ENCODE results near the gene GRIFIN.

GRIFIN gene

GRCh38 chr7:2441430-2442058 is 34.7 kb downstream of the GRIFIN start:
- Histone ChIP-seq H3K9ac (ENCODE audit: low read depth, low read length, poor library complexity, severe bottlenecking) (no peak overlapping the region), H3K4me2 (ENCODE audit: low read depth, low read length, poor library complexity, severe bottlenecking) (no peak overlapping the region), H3K27me3 (ENCODE audit: insufficient read depth, low read length, poor library complexity, severe bottlenecking) (no peaks in the 10 kb centered on the region), H3K9me2 (replicated peaks; ENCODE audit: low read depth, low read length) (no peaks in the 10 kb centered on the region), H4K20me1 (ENCODE audit: insufficient read depth, low read length, poor library complexity, severe bottlenecking) (peaks cover 39% of the 10 kb centered on the region), H3K79me2 (ENCODE audit: insufficient read depth, low read length) (peaks cover 42% of the 10 kb centered on the region), H3K36me3 (ENCODE audit: insufficient read depth, low read length) (peaks cover 58% of the 10 kb centered on the region; the same call in 1 of the 2 replicates), H3K4me3 (ENCODE audit: low read length, poor library complexity, severe bottlenecking) (no peak overlapping the region), H2AFZ (ENCODE audit: low read length) (no peak overlapping the region), H3K4me1 (ENCODE audit: insufficient read depth, low read length, poor library complexity, severe bottlenecking) (no peaks in the 10 kb centered on the region), H3F3A (ENCODE audit: low read depth) (no peaks in the 10 kb centered on the region), H3K9me3 (ENCODE audit: insufficient read depth, low read depth, low read length) (no peaks in the 10 kb centered on the region)
- no peak for TF ChIP-seq EZH2phosphoT487 (IDR thresholded peaks at IDR 0.05; ENCODE audit: borderline replicate concordance)
- TF ChIP-seq, protein P1, sequence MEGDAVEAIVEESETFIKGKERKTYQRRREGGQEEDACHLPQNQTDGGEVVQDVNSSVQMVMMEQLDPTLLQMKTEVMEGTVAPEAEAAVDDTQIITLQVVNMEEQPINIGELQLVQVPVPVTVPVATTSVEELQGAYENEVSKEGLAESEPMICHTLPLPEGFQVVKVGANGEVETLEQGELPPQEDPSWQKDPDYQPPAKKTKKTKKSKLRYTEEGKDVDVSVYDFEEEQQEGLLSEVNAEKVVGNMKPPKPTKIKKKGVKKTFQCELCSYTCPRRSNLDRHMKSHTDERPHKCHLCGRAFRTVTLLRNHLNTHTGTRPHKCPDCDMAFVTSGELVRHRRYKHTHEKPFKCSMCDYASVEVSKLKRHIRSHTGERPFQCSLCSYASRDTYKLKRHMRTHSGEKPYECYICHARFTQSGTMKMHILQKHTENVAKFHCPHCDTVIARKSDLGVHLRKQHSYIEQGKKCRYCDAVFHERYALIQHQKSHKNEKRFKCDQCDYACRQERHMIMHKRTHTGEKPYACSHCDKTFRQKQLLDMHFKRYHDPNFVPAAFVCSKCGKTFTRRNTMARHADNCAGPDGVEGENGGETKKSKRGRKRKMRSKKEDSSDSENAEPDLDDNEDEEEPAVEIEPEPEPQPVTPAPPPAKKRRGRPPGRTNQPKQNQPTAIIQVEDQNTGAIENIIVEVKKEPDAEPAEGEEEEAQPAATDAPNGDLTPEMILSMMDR (conservative IDR thresholded peaks at IDR 0.05; ENCODE audit: low read length): no peak

GRCh38 chr7:2440608-2441245 is 35.5 kb downstream of the GRIFIN start:
- Histone ChIP-seq H3K9me2 (replicated peaks; ENCODE audit: low read depth, low read length) (no peaks in the 10 kb centered on the region), H3F3A (ENCODE audit: low read depth) (no peaks in the 10 kb centered on the region), H4K20me1 (ENCODE audit: insufficient read depth, low read length, poor library complexity, severe bottlenecking) (peaks cover 47% of the 10 kb centered on the region), H3K27me3 (ENCODE audit: insufficient read depth, low read length, poor library complexity, severe bottlenecking) (no peaks in the 10 kb centered on the region), H3K4me3 (ENCODE audit: low read length, poor library complexity, severe bottlenecking) (no peak overlapping the region), H3K36me3 (ENCODE audit: insufficient read depth, low read length) (peaks cover 65% of the 10 kb centered on the region; the same call in 1 of the 2 replicates), H3K9ac (ENCODE audit: low read depth, low read length, poor library complexity, severe bottlenecking) (no peak overlapping the region), H3K4me1 (ENCODE audit: insufficient read depth, low read length, poor library complexity, severe bottlenecking) (no peaks in the 10 kb centered on the region), H3K79me2 (ENCODE audit: insufficient read depth, low read length) (peaks cover 50% of the 10 kb centered on the region), H3K4me2 (ENCODE audit: low read depth, low read length, poor library complexity, severe bottlenecking) (no peak overlapping the region), H2AFZ (ENCODE audit: low read length) (no peak overlapping the region), H3K9me3 (ENCODE audit: insufficient read depth, low read depth, low read length) (no peaks in the 10 kb centered on the region)
- TF ChIP-seq, protein P1 (conservative IDR thresholded peaks at IDR 0.05; ENCODE audit: low read length): no peak
- no peak for TF ChIP-seq EZH2phosphoT487 (IDR thresholded peaks at IDR 0.05; ENCODE audit: borderline replicate concordance)

- no peak for TF ChIP-seq EZH2phosphoT487 (IDR thresholded peaks at IDR 0.05; ENCODE audit: borderline replicate concordance)
- Histone ChIP-seq H3K4me3 (ENCODE audit: low read length, poor library complexity, severe bottlenecking) (no peak overlapping the region), H3F3A (ENCODE audit: low read depth) (no peaks in the 10 kb centered on the region), H3K4me2 (ENCODE audit: low read depth, low read length, poor library complexity, severe bottlenecking) (no peak overlapping the region), H3K27me3 (ENCODE audit: insufficient read depth, low read length, poor library complexity, severe bottlenecking) (no peaks in the 10 kb centered on the region), H3K36me3 (ENCODE audit: insufficient read depth, low read length) (peaks cover 75% of the 10 kb centered on the region; the same call in 1 of the 2 replicates), H4K20me1 (ENCODE audit: insufficient read depth, low read length, poor library complexity, severe bottlenecking) (peaks cover 58% of the 10 kb centered on the region), H3K9me2 (replicated peaks; ENCODE audit: low read depth, low read length) (no peaks in the 10 kb centered on the region), H2AFZ (ENCODE audit: low read length) (no peak overlapping the region), H3K4me1 (ENCODE audit: insufficient read depth, low read length, poor library complexity, severe bottlenecking) (no peaks in the 10 kb centered on the region), H3K9ac (ENCODE audit: low read depth, low read length, poor library complexity, severe bottlenecking) (no peak overlapping the region), H3K9me3 (ENCODE audit: insufficient read depth, low read depth, low read length) (no peaks in the 10 kb centered on the region), H3K79me2 (ENCODE audit: insufficient read depth, low read length) (peaks cover 65% of the 10 kb centered on the region)
These were observed 37.4 kb downstream of the GRIFIN start for GRCh38 chr7:2438775-2439174.
